GM23338 (cell line): Measurements from ENCODE around the gene SLC39A7.

ENCODE experiments used
- CREB1 ChIP-seq: fragments of 250-450 bp; sonication (Bioruptor Pico); IDR thresholded peaks from 2 replicates; pipeline ENCODE4 v1.5.0; 2020; ENCODE audit warnings: low read depth, mild to moderate bottlenecking, moderate library complexity
- EZH2 ChIP-seq: fragments of 200-600 bp; sonication (generic); IDR thresholded peaks from one replicate; pipeline ENCODE4 v1.8.0; 2017; ENCODE audit warnings: antibody characterized with exemption, mild to moderate bottlenecking, low read depth; ENCODE audit not compliant: unreplicated experiment
- EZH2phosphoT487 ChIP-seq: fragments of 200-600 bp; sonication (generic); IDR thresholded peaks from one replicate; pipeline ENCODE4 v1.8.1; 2018; ENCODE audit warnings: antibody characterized with exemption; ENCODE audit not compliant: unreplicated experiment
- JUNB ChIP-seq: IDR thresholded peaks from one replicate; pipeline ENCODE4 v1.6.1; 2016; ENCODE audit warnings: antibody characterized with exemption; ENCODE audit not compliant: unreplicated experiment
- TF ChIP-seq, protein P1 (sequence below), 2 experiments: fragments of 200-600 bp in 1 of 2; sonication (generic) in 1 of 2; conservative IDR thresholded peaks; 2 replicates each; pipeline versions ENCODE4 v1.5.1 to v1.6.1; 2016 to 2017; ENCODE audit warnings: antibody characterized with exemption in 2 of 2, low read depth in 2 of 2, mild to moderate bottlenecking in 2 of 2, moderate library complexity in 1 of 2

DNA sequence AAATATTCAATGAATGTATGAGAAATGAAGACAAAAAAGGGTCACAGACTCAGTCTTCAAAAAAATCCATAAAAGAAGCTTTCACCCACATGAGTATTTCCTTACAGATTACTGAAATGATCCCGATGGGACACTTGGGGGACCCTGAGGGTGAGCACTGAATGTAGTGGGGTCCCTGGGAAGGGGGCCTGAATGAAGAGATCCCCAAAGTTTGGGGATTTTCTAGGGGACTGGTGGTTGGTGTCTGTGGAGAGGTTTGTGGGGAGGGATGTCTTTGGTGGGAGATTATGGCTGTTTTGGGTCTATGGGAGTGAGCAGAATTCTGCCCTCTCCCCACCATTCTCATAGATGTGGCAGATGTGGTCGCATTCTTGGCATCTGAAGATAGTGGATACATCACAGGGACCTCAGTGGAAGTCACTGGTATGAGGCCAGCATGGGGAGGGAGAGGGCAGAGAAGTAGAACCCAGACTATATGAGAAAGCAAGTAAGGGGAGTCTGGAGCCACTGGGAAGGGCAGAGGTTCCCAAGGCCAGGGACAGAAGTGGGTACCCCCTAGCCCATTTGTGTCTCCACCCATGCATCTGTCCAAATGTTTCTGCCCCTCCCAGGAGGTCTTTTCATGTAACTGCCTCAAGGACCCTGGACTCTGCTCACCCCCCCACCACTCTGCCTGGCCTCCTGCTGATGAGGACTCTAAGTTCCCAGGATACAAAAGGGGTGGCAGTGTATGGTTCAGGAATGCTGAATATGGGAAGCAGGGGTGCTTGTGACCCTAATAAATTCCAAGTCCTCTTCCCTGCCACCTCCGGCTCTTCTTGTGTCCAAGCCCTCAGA lies 5.6 kb downstream of the SLC39A7 start:
- TF ChIP-seq, protein P1, sequence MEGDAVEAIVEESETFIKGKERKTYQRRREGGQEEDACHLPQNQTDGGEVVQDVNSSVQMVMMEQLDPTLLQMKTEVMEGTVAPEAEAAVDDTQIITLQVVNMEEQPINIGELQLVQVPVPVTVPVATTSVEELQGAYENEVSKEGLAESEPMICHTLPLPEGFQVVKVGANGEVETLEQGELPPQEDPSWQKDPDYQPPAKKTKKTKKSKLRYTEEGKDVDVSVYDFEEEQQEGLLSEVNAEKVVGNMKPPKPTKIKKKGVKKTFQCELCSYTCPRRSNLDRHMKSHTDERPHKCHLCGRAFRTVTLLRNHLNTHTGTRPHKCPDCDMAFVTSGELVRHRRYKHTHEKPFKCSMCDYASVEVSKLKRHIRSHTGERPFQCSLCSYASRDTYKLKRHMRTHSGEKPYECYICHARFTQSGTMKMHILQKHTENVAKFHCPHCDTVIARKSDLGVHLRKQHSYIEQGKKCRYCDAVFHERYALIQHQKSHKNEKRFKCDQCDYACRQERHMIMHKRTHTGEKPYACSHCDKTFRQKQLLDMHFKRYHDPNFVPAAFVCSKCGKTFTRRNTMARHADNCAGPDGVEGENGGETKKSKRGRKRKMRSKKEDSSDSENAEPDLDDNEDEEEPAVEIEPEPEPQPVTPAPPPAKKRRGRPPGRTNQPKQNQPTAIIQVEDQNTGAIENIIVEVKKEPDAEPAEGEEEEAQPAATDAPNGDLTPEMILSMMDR (conservative IDR thresholded peaks at IDR 0.05; ENCODE audit: low read depth in 2 of 2), result no peak
- TF ChIP-seq CREB1 (CRISPR knock-in tag), result no peak
- no peak for TF ChIP-seq EZH2
- no peak for TF ChIP-seq EZH2phosphoT487
- TF ChIP-seq JUNB, result no peak
